COLO668 (cell line): ENCODE data around the gene SPDEF.
A peak's percentile ranks its signal among the peaks of the same experiment; 100 is the strongest.

Source experiments
- DNase-seq: peaks from one replicate; lab custom pipeline; 2025; ENCODE audit not compliant: unreplicated experiment; lab: John Stamatoyannopoulos, UW

Gene SPDEF

DNA sequence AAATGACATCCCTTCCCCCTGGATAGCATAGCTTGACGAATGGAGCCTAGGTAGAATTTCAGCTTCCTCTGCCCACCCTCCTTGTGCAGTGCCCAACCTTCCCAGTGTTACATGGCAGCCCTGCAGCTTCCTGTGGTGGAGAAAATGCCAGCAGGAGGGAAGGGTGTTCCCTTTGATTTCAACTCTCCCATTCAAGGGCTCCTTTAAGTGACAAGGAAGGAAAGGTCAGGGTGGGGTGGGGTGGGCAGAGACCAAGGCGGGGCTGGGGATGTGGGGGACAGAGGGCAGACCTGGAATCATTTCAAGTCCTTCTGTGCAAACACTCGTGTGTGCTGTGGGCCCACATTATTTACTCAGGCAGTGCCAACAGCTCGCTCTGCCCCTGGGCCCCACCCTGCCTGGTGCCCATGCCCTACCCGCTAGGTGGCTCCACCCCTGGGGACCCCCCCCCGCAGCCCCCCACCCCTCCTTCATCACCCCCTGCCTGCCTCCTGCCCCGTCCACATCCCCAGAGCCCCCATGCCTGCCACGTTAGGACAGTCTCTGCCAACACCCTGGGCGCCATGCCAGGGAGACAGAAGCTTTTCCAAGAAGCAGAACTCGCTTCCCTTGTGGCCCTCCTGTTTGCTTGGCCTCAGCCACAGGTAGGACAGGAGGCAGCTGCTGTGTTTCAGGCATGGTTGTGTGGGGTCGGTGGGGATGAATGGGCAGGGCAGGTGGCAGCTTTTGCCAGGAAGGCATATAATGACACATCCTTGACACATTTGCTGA, 9.4 kb downstream of the SPDEF start:
- DNase-seq, result peak; percentile 69

DNA sequence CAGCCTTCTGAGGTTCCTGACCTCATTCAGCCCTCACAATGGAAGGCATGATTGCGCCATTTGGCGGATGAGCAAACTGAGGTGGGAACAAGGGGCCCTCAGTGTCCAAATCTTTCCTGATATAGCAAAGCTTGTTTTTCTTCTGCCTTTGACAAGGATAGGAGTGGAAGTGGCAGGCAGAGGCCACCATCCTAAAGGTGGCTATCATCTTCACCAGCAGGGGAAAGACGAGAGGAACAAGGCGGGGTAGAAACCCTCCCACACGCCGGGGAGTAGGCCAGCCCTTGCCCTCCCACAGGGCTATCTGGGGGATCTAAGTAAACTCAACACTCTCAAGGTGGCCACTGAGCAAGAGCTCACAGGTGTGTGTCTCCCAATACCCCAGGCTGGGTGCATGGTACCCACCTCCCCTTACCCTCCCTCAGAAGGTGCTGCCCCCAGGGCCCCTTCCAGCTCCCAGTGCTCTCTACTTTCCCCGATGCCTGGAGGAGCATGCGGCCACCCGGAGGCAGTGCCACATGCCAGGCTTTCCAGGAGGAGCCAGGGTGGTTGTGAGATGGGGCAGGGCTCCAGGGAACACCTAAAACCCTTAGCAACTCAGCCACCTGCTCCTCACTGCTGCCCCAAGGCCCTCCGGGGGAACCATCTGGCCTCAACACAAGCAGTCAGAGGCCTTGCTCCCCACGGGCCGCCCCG, 11.2 kb downstream of the SPDEF start:
- no peak for DNase-seq

GRCh38 chr6:34544052-34544604, 12.0 kb downstream of the SPDEF start:
- no peak for DNase-seq

GRCh38 chr6:34543421-34543820, 12.7 kb downstream of the SPDEF start:
- DNase-seq, result no peak

DNA sequence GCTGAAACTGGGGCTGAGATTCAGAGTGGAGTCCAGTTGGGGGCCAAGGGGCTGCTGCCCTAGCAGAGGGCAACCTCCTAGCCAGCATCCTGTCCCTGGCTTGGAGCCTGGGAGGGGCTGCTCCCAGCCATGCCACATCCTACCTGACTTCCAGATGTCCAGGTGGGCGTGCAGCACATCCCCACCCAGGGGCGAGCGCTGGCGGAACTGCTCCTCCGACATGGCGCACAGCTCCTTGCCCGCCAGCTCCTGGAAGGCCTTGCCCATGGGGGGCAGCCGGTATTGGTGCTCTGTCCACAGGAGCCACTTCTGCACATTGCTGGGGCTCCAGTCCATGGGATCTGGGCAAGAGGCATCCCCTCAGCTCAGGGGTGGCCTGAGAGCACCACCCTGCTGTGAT, 15.3 kb downstream of the SPDEF start:
- DNase-seq, result no peak

DNA sequence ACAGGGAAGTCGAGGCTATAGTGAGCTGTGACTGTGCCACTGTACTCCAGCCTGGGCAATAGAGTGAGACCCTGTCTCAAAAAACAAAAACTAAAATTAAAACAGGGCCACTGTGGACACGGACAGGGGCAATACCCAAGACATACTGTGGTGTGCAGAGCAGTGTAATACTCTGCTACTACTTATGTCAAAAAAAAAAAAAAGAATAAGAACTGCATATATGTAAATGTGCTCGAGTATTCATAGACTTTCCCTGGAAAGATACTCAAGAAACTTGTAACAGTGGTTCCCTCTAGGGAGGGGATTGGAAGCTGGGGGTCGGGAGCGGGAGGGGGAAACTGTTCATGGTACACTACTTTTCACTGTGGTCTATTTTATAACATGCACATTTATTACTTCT, 15.9 kb downstream of the SPDEF start:
- no peak for DNase-seq

GRCh38 chr6:34539181-34539580, 16.9 kb downstream of the SPDEF start:
- DNase-seq, result no peak

DNA sequence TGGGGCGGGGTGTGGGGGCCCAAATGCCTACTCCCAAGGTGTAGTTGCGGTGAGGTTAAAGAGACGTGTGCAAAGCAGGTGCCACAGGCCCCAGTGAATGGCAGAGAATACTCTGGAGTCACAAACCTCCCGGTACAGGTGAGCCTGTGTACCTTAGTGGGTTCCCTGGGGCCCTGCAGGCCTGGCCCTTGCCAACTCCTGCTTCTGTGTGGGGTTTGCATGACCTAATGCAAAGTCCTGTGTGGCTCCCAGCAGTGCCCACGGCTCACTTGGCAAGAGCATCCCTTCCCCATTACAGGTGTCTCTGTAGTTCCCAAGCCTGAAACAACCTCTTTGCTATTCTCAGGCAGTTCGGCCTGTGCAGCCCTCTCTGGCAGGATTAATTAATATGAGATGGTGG, 17.5 kb downstream of the SPDEF start:
- DNase-seq, result no peak

GRCh38 chr6:34537922-34538550, 18.1 kb downstream of the SPDEF start:
- no peak for DNase-seq

- DNase-seq, result no peak
Measured at GRCh38 chr6:34536959-34537848, 18.9 kb downstream of the SPDEF start.

GRCh38 chr6:34536251-34536958, 19.7 kb downstream of the SPDEF start:
- DNase-seq, result no peak

DNA sequence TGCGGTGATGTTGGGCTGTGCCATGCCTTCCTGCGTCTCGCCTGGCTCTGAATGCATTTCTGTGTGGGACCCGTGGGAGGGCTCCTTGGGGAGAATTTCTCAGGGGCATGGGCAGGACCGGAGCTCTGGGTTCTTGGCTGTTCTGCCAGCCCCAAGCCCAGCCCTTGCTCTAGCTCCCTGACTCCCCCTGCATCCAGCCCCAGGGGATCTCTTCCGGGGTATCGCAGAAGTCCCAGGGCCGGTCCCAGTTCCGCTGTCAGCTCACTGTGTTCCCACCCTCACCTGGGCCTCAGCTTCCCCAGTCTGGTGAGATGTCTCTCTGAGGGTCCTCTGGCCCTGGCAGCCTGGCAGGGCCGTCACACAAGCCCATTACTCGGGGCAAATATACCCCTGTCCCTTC, 20.5 kb downstream of the SPDEF start:
- no peak for DNase-seq

GRCh38 chr6:34535199-34535598, 20.9 kb downstream of the SPDEF start:
- DNase-seq, result no peak

DNA sequence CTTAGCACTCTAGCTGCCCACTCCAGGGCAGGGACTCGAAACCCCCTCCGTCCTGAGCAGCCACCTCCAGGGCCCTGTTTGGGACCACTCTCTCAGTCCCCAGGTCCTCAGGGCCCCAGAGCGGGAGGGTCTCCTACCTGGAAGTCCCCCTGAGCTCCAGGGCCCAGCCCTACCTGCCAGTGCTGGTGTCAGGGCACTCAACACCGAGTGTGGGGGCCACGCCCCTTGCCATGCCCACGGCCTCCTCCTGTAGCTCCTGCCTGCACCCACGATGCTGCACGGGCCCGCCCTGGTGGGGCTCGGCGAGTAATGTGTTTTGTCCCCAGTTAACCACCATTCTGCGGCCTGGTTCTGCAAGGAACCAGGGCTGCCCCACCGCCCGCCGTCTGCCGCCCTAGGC, 21.5 kb downstream of the SPDEF start:
- DNase-seq, result no peak

DNA sequence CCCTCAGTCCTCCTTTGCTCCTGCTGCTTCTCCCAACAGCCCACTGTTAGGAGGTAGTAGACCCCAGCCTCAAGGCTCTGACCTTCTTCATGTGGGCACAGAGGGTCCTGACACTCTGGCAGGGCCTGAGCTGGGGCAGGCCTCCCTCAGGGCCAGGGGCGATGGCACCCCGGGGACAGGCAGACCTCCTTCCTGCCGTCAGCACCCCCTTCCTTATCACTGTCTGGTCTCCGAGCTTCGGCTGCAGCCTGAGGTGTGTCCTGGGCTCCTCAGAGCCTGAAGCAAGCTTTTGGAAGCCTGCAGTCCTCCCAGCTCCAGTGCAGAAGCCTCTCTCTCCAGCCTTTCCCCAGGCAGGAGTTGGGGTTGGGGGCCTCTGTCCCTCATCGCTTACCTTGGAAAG, 22.0 kb downstream of the SPDEF start:
- DNase-seq, result no peak

- DNase-seq, result no peak
Measured at GRCh38 chr6:34532230-34532629, 23.9 kb downstream of the SPDEF start.

DNA sequence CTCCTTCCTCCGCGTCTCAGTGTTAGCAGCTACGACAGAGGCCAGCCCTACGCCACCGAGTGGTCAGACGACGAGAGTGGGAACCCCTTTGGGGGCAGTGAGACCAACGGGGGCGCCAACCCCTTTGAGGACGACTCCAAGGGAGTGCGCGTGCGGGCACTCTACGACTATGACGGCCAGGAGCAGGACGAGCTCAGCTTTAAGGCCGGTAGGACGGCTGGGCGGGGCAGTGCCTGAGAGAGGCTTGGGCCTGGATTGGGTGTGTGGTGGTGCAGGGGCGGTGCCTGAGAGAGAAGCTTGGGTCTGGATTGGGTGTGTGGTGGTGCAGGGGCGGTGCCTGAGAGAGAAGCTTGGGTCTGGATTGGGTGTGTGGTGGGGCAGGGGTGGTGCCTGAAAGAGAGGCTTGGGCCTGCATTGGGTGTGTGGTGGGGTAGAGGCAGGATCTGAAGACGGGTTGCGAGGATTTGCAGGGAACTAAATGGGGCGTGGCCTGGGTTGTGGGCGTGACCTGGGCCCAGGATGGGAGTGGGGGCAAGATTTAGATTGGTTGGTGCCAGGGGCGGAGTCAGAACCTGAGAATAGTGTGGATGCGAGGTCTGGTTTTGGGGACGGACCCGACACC, 24.4 kb downstream of the SPDEF start:
- DNase-seq, result no peak

GRCh38 chr6:34530753-34531365, 25.3 kb downstream of the SPDEF start:
- DNase-seq, result no peak

DNA sequence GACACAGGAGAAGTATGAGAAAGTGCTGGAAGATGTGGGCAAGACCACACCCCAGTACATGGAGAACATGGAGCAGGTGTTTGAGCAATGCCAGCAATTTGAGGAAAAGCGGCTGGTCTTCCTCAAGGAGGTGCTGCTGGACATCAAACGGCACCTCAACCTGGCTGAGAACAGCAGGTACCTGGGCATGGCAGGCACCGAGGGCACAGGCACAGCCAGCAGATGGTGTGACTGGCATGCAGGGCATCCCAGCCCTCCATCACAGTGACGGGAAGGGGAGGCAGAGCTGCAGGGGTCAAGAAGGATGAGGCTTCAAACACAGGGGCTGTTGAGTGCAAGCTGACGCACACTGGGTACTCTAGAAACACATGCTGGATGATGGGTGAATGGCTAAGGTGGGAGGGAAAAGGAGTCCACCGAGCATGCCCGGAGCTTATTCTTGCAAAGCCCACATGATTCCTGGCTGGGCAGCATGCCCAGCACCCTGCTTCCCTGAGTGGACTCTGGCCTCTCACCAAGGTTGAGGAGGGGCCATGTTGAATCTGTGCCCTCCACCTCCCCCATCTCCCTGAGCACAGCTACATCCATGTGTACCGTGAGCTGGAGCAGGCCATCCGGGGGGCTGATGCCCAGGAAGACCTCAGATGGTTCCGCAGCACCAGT, 26.3 kb downstream of the SPDEF start:
- DNase-seq, result peak; percentile 5
